GM21825 (cell line): ENCODE results near the gene ESR2.
"Not testable (repeated sequence)": the region's sequence is repeated elsewhere in the genome, so short reads cannot be mapped to it uniquely, and the experiment has no call there.

Experiments used
- ATAC-seq: cut with Tn5 transposase; IDR thresholded peaks from one replicate; pipeline ENCODE4 v1.9.1; 2021; ENCODE audit warnings: mild to moderate bottlenecking, moderate library complexity; ENCODE audit not compliant: unreplicated experiment

ESR2 gene

GRCh38 chr14:64158608-64159007 is 135.6 kb downstream of the ESR2 start:
- ATAC-seq, result no peak

GRCh38 chr14:64149921-64150320 is 144.2 kb downstream of the ESR2 start:
- ATAC-seq, result no peak

GRCh38 chr14:64147126-64147790 is 146.9 kb downstream of the ESR2 start:
- ATAC-seq, result no peak

GRCh38 chr14:64137657-64138290 is 156.4 kb downstream of the ESR2 start:
- no peak for ATAC-seq

- ATAC-seq, result no peak
Observed at GRCh38 chr14:64126548-64126947, 167.6 kb downstream of the ESR2 start.

GRCh38 chr14:64125270-64125669 is 168.9 kb downstream of the ESR2 start:
- ATAC-seq, result no peak

GRCh38 chr14:64123241-64123822 is 170.8 kb downstream of the ESR2 start:
- no peak for ATAC-seq

- ATAC-seq, result no peak
Observed at GRCh38 chr14:64119980-64120379, 174.2 kb downstream of the ESR2 start.

- ATAC-seq, result no peak
Observed at GRCh38 chr14:64119500-64119899, 174.7 kb downstream of the ESR2 start.

- ATAC-seq, result no peak
Observed at GRCh38 chr14:64118892-64119291, 175.3 kb downstream of the ESR2 start.

GRCh38 chr14:64118403-64118742 is 175.8 kb downstream of the ESR2 start:
- not testable (repeated sequence) for ATAC-seq

- ATAC-seq, result no peak
Observed at GRCh38 chr14:64117671-64118402, 176.3 kb downstream of the ESR2 start.

- no peak for ATAC-seq
Observed at GRCh38 chr14:64115401-64115800, 178.8 kb downstream of the ESR2 start.

- ATAC-seq, result no peak
Observed at GRCh38 chr14:64114796-64115195, 179.4 kb downstream of the ESR2 start.

- ATAC-seq, result no peak
Observed at GRCh38 chr14:64114166-64114565, 180.0 kb downstream of the ESR2 start.

- ATAC-seq, result no peak
Observed at GRCh38 chr14:64112867-64113678, 181.1 kb downstream of the ESR2 start.

GRCh38 chr14:64110802-64111201 is 183.4 kb downstream of the ESR2 start:
- no peak for ATAC-seq

- ATAC-seq, result no peak
Observed at GRCh38 chr14:64109819-64110554, 184.2 kb downstream of the ESR2 start.

- no peak for ATAC-seq
Observed at GRCh38 chr14:64107438-64107837, 186.7 kb downstream of the ESR2 start.

- ATAC-seq, result no peak
Observed at GRCh38 chr14:64098120-64098519, 196.1 kb downstream of the ESR2 start.
